Neutrophil (primary cell): ENCODE results near the gene ADCY10.

Experiments
- H3K27ac ChIP-seq: fragments of 200-600 bp; sonication (generic); 2 replicates; pipeline ENCODE4 v1.5.1; 2016; ENCODE audit warnings: mild to moderate bottlenecking, moderate library complexity
- H3K27me3 ChIP-seq: fragments of 200-600 bp; sonication (generic); 2 replicates; pipeline ENCODE4 v1.6.0; 2016; ENCODE audit warnings: mild to moderate bottlenecking
- H3K36me3 ChIP-seq: fragments of 200-600 bp; sonication (generic); 2 replicates; pipeline ENCODE4 v1.5.1; 2017
- H3K4me1 ChIP-seq, 2 experiments: fragments of 200-600 bp in 1 of 2; sonication (generic) in 1 of 2; 1 replicate in 1 of 2; 2 replicates in 1 of 2; pipeline versions ENCODE4 v1.5.1 to v1.6.1; 2013 to 2016; ENCODE audit warnings: low read depth in 1 of 2, low read length in 1 of 2, mild to moderate bottlenecking in 1 of 2, moderate library complexity in 1 of 2; ENCODE audit not compliant: control insufficient read depth in 1 of 2, insufficient read depth in 1 of 2
- H3K4me3 ChIP-seq, 2 experiments: fragments of 200-600 bp in 1 of 2; sonication (generic) in 1 of 2; 1 replicate in 1 of 2; 2 replicates in 1 of 2; pipeline ENCODE4 v1.5.1; 2013 to 2016; ENCODE audit warnings: low read depth in 1 of 2, low read length in 1 of 2, mild to moderate bottlenecking in 1 of 2, moderate library complexity in 1 of 2
- H3K9me3 ChIP-seq: fragments of 200-600 bp; sonication (generic); 2 replicates; pipeline ENCODE4 v1.5.1; 2016
- CTCF ChIP-seq: fragments of 200-600 bp; sonication (generic); IDR thresholded peaks from 2 replicates; pipeline ENCODE4 v1.5.1; 2016; ENCODE audit warnings: antibody characterized with exemption

ADCY10 gene

GRCh38 chr1:167821356-167821685 lies 92.6 kb downstream of the ADCY10 start:
- Histone ChIP-seq H3K9me3 (no peaks in the 10 kb centered on the region), H3K4me3 (no peak overlapping the region), H3K36me3 (no peaks in the 10 kb centered on the region), H3K4me1 (peaks cover 0 to 7% of the 10 kb centered on the region in 2 experiments), H3K27ac (no peak overlapping the region), H3K27me3 (peaks cover 7% of the 10 kb centered on the region)
- TF ChIP-seq CTCF, result no peak

GRCh38 chr1:167820684-167821355 lies 93.1 kb downstream of the ADCY10 start:
- peaks cover 0 to 7% of the 10 kb centered on the region in 2 experiments for H3K4me1 ChIP-seq
- H3K4me3 ChIP-seq, result no peak overlapping the region
- H3K27ac ChIP-seq, result no peak overlapping the region
- H3K27me3 ChIP-seq, result peaks cover 7% of the 10 kb centered on the region
- H3K36me3 ChIP-seq, result no peaks in the 10 kb centered on the region
- H3K9me3 ChIP-seq, result no peaks in the 10 kb centered on the region
- no peak for TF ChIP-seq CTCF

- Histone ChIP-seq H3K9me3 (no peaks in the 10 kb centered on the region), H3K27me3 (peaks cover 7% of the 10 kb centered on the region), H3K27ac (no peak overlapping the region), H3K4me3 (peak overlapping the region; percentile 50 to 65), H3K36me3 (no peaks in the 10 kb centered on the region), H3K4me1 (peaks cover 0 to 7% of the 10 kb centered on the region in 2 experiments)
- no peak for TF ChIP-seq CTCF
Measured at GRCh38 chr1:167819849-167820683, 93.9 kb downstream of the ADCY10 start.

GRCh38 chr1:167815650-167816049 lies 98.3 kb downstream of the ADCY10 start:
- Histone ChIP-seq H3K9me3 (no peaks in the 10 kb centered on the region), H3K4me3 (no peak overlapping the region), H3K4me1 (peaks cover 0 to 7% of the 10 kb centered on the region in 2 experiments), H3K27ac (no peak overlapping the region), H3K36me3 (no peaks in the 10 kb centered on the region), H3K27me3 (no peaks in the 10 kb centered on the region)
- no peak for TF ChIP-seq CTCF

GRCh38 chr1:167812972-167813371 lies 101.0 kb downstream of the ADCY10 start:
- Histone ChIP-seq H3K36me3 (no peaks in the 10 kb centered on the region), H3K9me3 (no peaks in the 10 kb centered on the region), H3K4me3 (no peak overlapping the region), H3K27me3 (no peaks in the 10 kb centered on the region), H3K4me1 (no peaks in the 10 kb centered on the region), H3K27ac (no peak overlapping the region)
- TF ChIP-seq CTCF, result no peak
